ENCODE measurements around the gene PPP1R13B.

The PPP1R13B gene

GRCh38 chr14:103707329-103708263 is 139.8 kb downstream of the PPP1R13B start:
- Histone ChIP-seq H3K36me3 (ENCODE audit: control insufficient read depth in 2 of 2, insufficient read depth in 1 of 2, low read length in 2 of 2) (peaks cover 15 to 95% of the 10 kb centered on the region in 2 experiments), H3K4me1 (ENCODE audit: control insufficient read depth, insufficient read depth, low read length) (no peaks in the 10 kb centered on the region), H3K27ac (ENCODE audit: extremely low read depth, low read depth, low read length) (no peak overlapping the region), H3K4me3 (ENCODE audit: low read depth, low read length) (no peak overlapping the region), H3K9me3 (ENCODE audit: control insufficient read depth, insufficient read depth, low read depth, low read length) (no peaks in the 10 kb centered on the region)
- TF ChIP-seq PBX3 (CRISPR knock-in tag; IDR thresholded peaks at IDR 0.05) (0 out of 2 replicates have a peak, but pooled peaks have one; percentile 1), ZIC2 (tag by site-specific recombination; IDR thresholded peaks at IDR 0.05) (peak; percentile 97), ZNF707 (tag by site-specific recombination; IDR thresholded peaks at IDR 0.05) (no peak)
- CTCF ChIA-PET, result no interaction called here
- POLR2A ChIA-PET, result interaction anchor here (1.1 kb wide), 1 partner anchor 8 kb away, joined by 5 read pairs; the partner anchor contains the start of gene ZFYVE21

GRCh38 chr14:103706551-103707328 is 140.6 kb downstream of the PPP1R13B start:
- TF ChIP-seq PBX3 (CRISPR knock-in tag; IDR thresholded peaks at IDR 0.05) (0 out of 2 replicates have a peak, but pooled peaks have one; percentile 15), BCL6B (tag by site-specific recombination; IDR thresholded peaks at IDR 0.05) (no peak), ZNF600 (tag by site-specific recombination; IDR thresholded peaks at IDR 0.05) (peak; percentile 78; the same call in 1 of the 2 replicates), ZBTB1 (tag by site-specific recombination; IDR thresholded peaks at IDR 0.05) (no peak), ZNF747 (tag by site-specific recombination; IDR thresholded peaks at IDR 0.05) (no peak), ZNF311 (tag by site-specific recombination; IDR thresholded peaks at IDR 0.05; ENCODE audit: borderline replicate concordance) (no peak), ZNF692 (tag by site-specific recombination; IDR thresholded peaks at IDR 0.05) (no peak), ZNF449 (tag by site-specific recombination; IDR thresholded peaks at IDR 0.05) (no peak), ZFP37 (tag by site-specific recombination; IDR thresholded peaks at IDR 0.05) (no peak), ZNF416 (tag by site-specific recombination; IDR thresholded peaks at IDR 0.05) (no peak), HOXA7 (CRISPR knock-in tag; IDR thresholded peaks at IDR 0.05; ENCODE audit: borderline replicate concordance) (no peak), ZNF18 (tag by site-specific recombination; IDR thresholded peaks at IDR 0.05) (no peak), ZNF768 (tag by site-specific recombination; IDR thresholded peaks at IDR 0.05) (no peak), KLF7 (tag by site-specific recombination; IDR thresholded peaks at IDR 0.05; ENCODE audit: borderline replicate concordance) (no peak), ZNF76 (tag by site-specific recombination; IDR thresholded peaks at IDR 0.05; ENCODE audit: borderline replicate concordance, low read depth) (no peak), ZNF19 (tag by site-specific recombination; IDR thresholded peaks at IDR 0.05; ENCODE audit: low read depth) (no peak), ZNF341 (tag by site-specific recombination; IDR thresholded peaks at IDR 0.05; ENCODE audit: low read depth) (peak; percentile 15; the same call in 1 of the 2 replicates), ZFHX2 (tag by site-specific recombination; conservative IDR thresholded peaks at IDR 0.05) (0 out of 2 replicates have a peak, but pooled peaks have one; percentile 23), OSR2 (tag by site-specific recombination; IDR thresholded peaks at IDR 0.05) (no peak), ZNF266 (tag by site-specific recombination; IDR thresholded peaks at IDR 0.05; ENCODE audit: low read depth) (no peak)
- no peak overlapping the region for H3K27ac ChIP-seq (ENCODE audit: extremely low read depth, low read depth, low read length)
- no peaks in the 10 kb centered on the region for H3K4me1 ChIP-seq (ENCODE audit: control insufficient read depth, insufficient read depth, low read length)
- no peaks in the 10 kb centered on the region for H3K9me3 ChIP-seq (ENCODE audit: control insufficient read depth, insufficient read depth, low read depth, low read length)
- ChIA-PET POLR2A (interaction anchor here (1.1 kb wide), 1 partner anchor 9 kb away, joined by 5 read pairs; the partner anchor contains the start of gene ZFYVE21), CTCF (no interaction called here)
- no peak overlapping the region for H3K4me3 ChIP-seq (ENCODE audit: low read depth, low read length)
- H3K36me3 ChIP-seq (ENCODE audit: control insufficient read depth in 2 of 2, insufficient read depth in 1 of 2, low read length in 2 of 2), result peaks cover 15 to 95% of the 10 kb centered on the region in 2 experiments

All from HEK293 (cell line).